ENCODE data around the gene CISTR. TPM values are rescaled to one million over a fixed set of nuclear protein-coding genes. Genes with fewer than 3 reads are reported as not detected.

CISTR gene
- total RNA-seq, 1 donor from 2014 or later = not detected

- Histone ChIP-seq H3K9me3 (no peaks in the 10 kb centered on the region), H3K27me3 (ENCODE audit: low read depth) (peaks cover 75% of the 10 kb centered on the region), H3K27ac (no peak overlapping the region), H3K36me3 (no peaks in the 10 kb centered on the region), H3K4me1 (peaks cover 27% of the 10 kb centered on the region), H3K4me3 (no peak overlapping the region)
- no peak for TF ChIP-seq CTCF (IDR thresholded peaks at IDR 0.05)
- DNase-seq (no peak), ATAC-seq (no peak)
- intact Hi-C loops (cut with DNase I) = loop anchor here (5.0 kb wide), 1 partner anchor 48 kb away; no protein-coding TSS in a partner anchor
Measured at GRCh38 chr12:53699678-53700025, 52.1 kb downstream of the CISTR start.

GRCh38 chr12:53698948-53699677, 52.7 kb downstream of the CISTR start:
- DNase-seq = no peak
- no peak overlapping the region for H3K4me3 ChIP-seq
- TF ChIP-seq CTCF (IDR thresholded peaks at IDR 0.05) = no peak
- intact Hi-C loops (cut with DNase I) = no loop called here
- H3K4me1 ChIP-seq = peaks cover 31% of the 10 kb centered on the region
- H3K36me3 ChIP-seq = no peaks in the 10 kb centered on the region
- no peak for ATAC-seq
- H3K27ac ChIP-seq = no peak overlapping the region
- H3K27me3 ChIP-seq (ENCODE audit: low read depth) = peaks cover 76% of the 10 kb centered on the region
- no peaks in the 10 kb centered on the region for H3K9me3 ChIP-seq

GRCh38 chr12:53696655-53697331, 55.0 kb downstream of the CISTR start:
- DNase-seq (no peak), ATAC-seq (peak in 1 of 2 donors; percentile 11)
- Histone ChIP-seq H3K27me3 (ENCODE audit: low read depth) (peaks cover 80% of the 10 kb centered on the region), H3K27ac (no peak overlapping the region), H3K36me3 (no peaks in the 10 kb centered on the region), H3K9me3 (no peaks in the 10 kb centered on the region), H3K4me1 (peaks cover 31% of the 10 kb centered on the region), H3K4me3 (peak overlapping the region; percentile 43)
- intact Hi-C loops (cut with DNase I) = no loop called here
- TF ChIP-seq CTCF (IDR thresholded peaks at IDR 0.05) = no peak

Other genes with a start within 250 kb of the CISTR start
- gene NPFF, start 244.5 kb downstream of the CISTR start, total RNA-seq = not detected
- 61.2 TPM for gene ATF7, start 125.6 kb downstream of the CISTR start, total RNA-seq
- gene ATP5MC2, start 75.9 kb downstream of the CISTR start, total RNA-seq = 264 TPM
- gene CALCOCO1, start 24.5 kb downstream of the CISTR start, total RNA-seq = 212 TPM
- gene HOXC13, start 186.9 kb upstream of the CISTR start, total RNA-seq = not detected
- gene HOXC12, start 202.9 kb upstream of the CISTR start, total RNA-seq = not detected
- gene HOXC11, start 221.1 kb upstream of the CISTR start, total RNA-seq = not detected
- gene HOTAIR, start 223.0 kb upstream of the CISTR start, total RNA-seq = not detected
- gene HOXC10, start 233.2 kb upstream of the CISTR start, total RNA-seq = not detected
- not detected for gene HOXC9, start 248.2 kb upstream of the CISTR start, total RNA-seq